Nephron progenitor cell (in vitro differentiated cells): ENCODE measurements around the gene AFG3L2.

Experiments used
- DNase-seq: peaks from one replicate; pipeline ENCODE4 v3.0.0; 2021
- H3K27ac Mint-ChIP-seq: 2 replicates; pipeline ENCODE4 v1.8.0; 2021; ENCODE audit warnings: mild to moderate bottlenecking, moderate library complexity, mixed read lengths
- H3K27me3 Mint-ChIP-seq: 2 replicates; pipeline ENCODE4 v1.8.0; 2021; ENCODE audit warnings: mild to moderate bottlenecking, low read depth, mixed read lengths; ENCODE audit not compliant: poor library complexity
- H3K36me3 Mint-ChIP-seq: 2 replicates; pipeline ENCODE4 v1.8.0; 2021; ENCODE audit warnings: low read depth, mixed read lengths
- H3K4me1 Mint-ChIP-seq: 2 replicates; pipeline ENCODE4 v1.8.0; 2021; ENCODE audit warnings: mixed read lengths
- H3K4me3 Mint-ChIP-seq: 2 replicates; pipeline ENCODE4 v1.8.0; 2021; ENCODE audit warnings: mild to moderate bottlenecking, moderate library complexity, mixed read lengths
- H3K9me3 Mint-ChIP-seq: 2 replicates; pipeline ENCODE4 v1.8.0; 2021; ENCODE audit warnings: mild to moderate bottlenecking, moderate library complexity, mixed read lengths
- TF ChIP-seq, protein P1 (sequence below): fragments of 200-600 bp; sonication (generic); IDR thresholded peaks from 2 replicates; pipeline ENCODE4 v1.5.0; 2021; ENCODE audit warnings: antibody characterized with exemption

AFG3L2 gene

GRCh38 chr18:12296087-12296403 is 81.0 kb downstream of the AFG3L2 start:
- Mint-ChIP-seq H3K4me1 (peaks cover 19% of the 10 kb centered on the region), H3K36me3 (no peaks in the 10 kb centered on the region), H3K27ac (no peak overlapping the region), H3K9me3 (peaks cover 12% of the 10 kb centered on the region), H3K27me3 (peaks cover 9% of the 10 kb centered on the region), H3K4me3 (no peak overlapping the region)
- TF ChIP-seq, protein P1, sequence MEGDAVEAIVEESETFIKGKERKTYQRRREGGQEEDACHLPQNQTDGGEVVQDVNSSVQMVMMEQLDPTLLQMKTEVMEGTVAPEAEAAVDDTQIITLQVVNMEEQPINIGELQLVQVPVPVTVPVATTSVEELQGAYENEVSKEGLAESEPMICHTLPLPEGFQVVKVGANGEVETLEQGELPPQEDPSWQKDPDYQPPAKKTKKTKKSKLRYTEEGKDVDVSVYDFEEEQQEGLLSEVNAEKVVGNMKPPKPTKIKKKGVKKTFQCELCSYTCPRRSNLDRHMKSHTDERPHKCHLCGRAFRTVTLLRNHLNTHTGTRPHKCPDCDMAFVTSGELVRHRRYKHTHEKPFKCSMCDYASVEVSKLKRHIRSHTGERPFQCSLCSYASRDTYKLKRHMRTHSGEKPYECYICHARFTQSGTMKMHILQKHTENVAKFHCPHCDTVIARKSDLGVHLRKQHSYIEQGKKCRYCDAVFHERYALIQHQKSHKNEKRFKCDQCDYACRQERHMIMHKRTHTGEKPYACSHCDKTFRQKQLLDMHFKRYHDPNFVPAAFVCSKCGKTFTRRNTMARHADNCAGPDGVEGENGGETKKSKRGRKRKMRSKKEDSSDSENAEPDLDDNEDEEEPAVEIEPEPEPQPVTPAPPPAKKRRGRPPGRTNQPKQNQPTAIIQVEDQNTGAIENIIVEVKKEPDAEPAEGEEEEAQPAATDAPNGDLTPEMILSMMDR = no peak
- DNase-seq = no peak

DNA sequence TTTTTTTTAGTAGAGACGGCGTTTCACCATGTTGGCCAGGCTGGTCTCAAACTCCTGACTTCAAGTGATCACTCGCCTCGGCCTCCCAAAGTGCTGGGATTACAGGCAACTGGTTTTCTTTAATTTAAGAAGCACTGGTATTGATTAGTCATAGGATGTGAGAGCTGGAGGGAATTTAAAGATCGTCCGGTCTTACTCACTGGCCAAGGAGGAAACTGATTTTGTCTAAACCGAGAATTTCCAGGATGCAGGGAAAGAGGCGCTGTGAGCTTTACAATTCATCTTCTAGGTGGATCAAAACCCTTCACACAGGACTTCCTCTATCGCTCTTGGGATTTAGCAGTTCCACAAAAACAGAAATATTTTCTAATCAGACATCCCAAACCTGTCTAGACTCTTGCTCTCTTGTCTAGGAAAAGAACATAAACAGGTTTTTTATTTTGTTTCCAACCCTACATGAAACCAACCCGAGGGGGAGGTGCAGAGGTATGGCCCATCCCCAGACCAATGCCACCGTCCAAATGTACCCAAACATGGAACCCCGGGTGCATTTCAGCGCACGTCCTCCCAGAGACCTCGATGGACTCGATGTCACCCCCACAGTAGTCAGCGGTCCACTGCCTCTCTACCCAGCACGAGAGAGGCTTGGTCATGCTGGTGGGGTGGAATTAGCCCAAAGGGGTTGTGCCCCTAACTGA is 81.5 kb downstream of the AFG3L2 start:
- Mint-ChIP-seq H3K36me3 (no peaks in the 10 kb centered on the region), H3K27ac (no peak overlapping the region), H3K27me3 (peaks cover 9% of the 10 kb centered on the region), H3K4me3 (no peak overlapping the region), H3K4me1 (peaks cover 18% of the 10 kb centered on the region), H3K9me3 (peaks cover 12% of the 10 kb centered on the region)
- DNase-seq = no peak
- TF ChIP-seq, protein P1 = no peak

DNA sequence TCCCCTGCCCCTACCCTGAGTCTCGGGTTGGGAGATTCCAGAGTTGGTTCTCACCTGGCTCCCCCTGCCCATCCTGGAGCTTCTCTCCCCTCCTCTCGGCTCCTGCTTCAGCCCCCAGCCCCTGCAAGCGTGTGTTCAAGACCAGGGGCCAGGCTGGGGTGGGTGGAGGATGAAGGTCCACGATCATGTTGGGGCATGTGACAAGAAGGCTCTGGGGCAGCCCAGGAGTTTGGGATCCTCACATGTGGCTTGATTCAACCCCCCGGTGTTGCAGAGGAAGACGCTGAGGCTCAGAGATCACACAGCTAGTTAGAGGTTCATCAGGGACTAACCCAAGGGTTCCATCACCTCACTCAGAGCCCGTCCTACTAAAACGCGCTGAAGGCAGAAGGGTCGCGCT is 83.2 kb downstream of the AFG3L2 start:
- DNase-seq = no peak
- Mint-ChIP-seq H3K27ac (no peak overlapping the region), H3K36me3 (no peaks in the 10 kb centered on the region), H3K4me3 (no peak overlapping the region), H3K9me3 (peaks cover 12% of the 10 kb centered on the region), H3K4me1 (peaks cover 23% of the 10 kb centered on the region), H3K27me3 (peaks cover 21% of the 10 kb centered on the region)
- TF ChIP-seq, protein P1 = no peak

DNA sequence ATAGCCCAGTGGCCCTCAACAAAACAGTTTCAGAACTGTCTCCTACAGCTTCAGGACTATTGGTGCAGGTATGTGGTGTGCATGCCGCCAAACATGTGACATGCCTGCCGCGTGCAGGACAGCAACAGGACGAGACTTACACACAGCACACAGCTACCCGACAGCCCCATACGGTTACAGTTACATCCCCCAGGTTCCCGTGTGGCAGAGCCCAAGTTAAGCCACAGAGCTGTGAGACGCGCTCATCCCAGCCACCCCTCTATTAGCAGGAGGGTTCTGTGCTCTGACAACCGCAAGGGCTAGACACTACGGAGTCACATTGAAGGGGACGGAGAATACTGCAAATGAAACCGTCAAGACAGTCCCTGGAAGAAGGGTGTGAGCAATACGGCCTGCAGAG is 85.3 kb downstream of the AFG3L2 start:
- Mint-ChIP-seq H3K9me3 (peaks cover under 1% of the 10 kb centered on the region), H3K27ac (no peak overlapping the region), H3K4me3 (no peak overlapping the region), H3K27me3 (peaks cover 42% of the 10 kb centered on the region), H3K4me1 (peaks cover 34% of the 10 kb centered on the region), H3K36me3 (no peaks in the 10 kb centered on the region)
- TF ChIP-seq, protein P1 = no peak
- no peak for DNase-seq

DNA sequence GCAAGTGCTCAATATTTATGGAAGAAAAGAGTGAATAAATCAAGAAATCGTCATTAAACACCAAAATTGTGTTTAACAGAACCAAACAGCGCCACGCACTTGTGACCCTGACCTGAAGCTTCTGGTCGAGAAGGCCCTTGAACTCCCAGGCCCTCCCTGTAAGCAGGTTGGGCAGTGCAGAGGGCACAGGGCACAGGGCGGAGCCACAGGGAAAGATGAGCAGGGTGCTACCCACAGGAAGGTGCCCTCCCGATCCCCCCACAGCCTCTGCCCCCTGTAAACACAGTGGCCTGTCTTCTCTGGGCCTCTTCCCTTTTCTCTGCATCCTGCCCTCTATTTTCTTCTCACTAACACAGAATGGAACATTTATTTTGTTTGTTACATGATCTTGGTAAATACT is 85.9 kb downstream of the AFG3L2 start:
- H3K4me3 Mint-ChIP-seq = no peak overlapping the region
- no peaks in the 10 kb centered on the region for H3K36me3 Mint-ChIP-seq
- no peak for DNase-seq
- H3K27ac Mint-ChIP-seq = no peak overlapping the region
- TF ChIP-seq, protein P1 = no peak
- no peaks in the 10 kb centered on the region for H3K9me3 Mint-ChIP-seq
- H3K27me3 Mint-ChIP-seq = peaks cover 47% of the 10 kb centered on the region
- H3K4me1 Mint-ChIP-seq = peaks cover 29% of the 10 kb centered on the region

DNA sequence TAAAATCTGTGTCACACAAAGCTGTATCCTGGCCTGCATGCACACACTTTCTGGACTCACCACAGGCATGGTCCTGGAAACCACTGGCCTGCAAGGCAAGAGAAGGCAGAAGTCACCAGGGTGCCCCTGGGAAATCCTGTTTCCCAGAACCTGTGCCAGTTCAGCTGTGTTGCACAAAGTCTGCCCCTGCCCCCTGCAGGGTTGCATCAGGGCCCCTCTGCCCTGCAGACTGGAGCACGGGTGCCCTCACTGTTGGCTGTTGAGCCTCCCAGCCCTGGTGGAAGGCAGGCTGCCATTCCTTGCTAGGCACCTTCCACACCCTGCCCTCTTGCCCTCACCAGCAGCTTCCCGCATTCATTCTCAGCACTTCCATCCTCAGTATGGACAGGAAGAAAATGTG is 86.9 kb downstream of the AFG3L2 start:
- H3K27me3 Mint-ChIP-seq = peaks cover 58% of the 10 kb centered on the region
- no peaks in the 10 kb centered on the region for H3K36me3 Mint-ChIP-seq
- no peak for DNase-seq
- TF ChIP-seq, protein P1 = no peak
- H3K27ac Mint-ChIP-seq = no peak overlapping the region
- H3K9me3 Mint-ChIP-seq = no peaks in the 10 kb centered on the region
- H3K4me3 Mint-ChIP-seq = no peak overlapping the region
- peaks cover 29% of the 10 kb centered on the region for H3K4me1 Mint-ChIP-seq
